HG03097 (cell line): ENCODE data around the gene KIRREL1.

Experiments
- ATAC-seq: cut with Tn5 transposase; IDR thresholded peaks from one replicate; pipeline ENCODE4 v1.9.1; 2021; ENCODE audit not compliant: unreplicated experiment, low FRiP score

Gene KIRREL1

DNA sequence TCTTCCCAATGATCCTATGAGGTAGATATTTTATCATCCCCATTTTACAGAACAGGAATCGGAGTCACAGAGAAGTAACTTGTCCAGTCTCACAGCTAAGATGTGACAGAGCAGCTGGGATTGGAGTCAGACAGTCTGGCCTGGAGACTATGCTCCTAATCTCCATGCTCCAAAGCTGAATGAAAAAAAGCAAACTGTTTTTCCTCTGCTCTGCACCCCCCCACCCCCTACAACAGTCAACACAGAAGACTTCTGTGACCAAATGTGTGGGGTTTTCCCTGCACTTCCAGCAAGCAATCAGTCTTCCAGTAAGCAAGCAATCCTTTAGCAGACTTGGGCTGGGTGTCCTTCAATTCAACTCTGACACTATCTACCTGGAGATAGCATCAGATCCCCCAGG is 33.2 kb downstream of the KIRREL1 start:
- ATAC-seq, result no peak

DNA sequence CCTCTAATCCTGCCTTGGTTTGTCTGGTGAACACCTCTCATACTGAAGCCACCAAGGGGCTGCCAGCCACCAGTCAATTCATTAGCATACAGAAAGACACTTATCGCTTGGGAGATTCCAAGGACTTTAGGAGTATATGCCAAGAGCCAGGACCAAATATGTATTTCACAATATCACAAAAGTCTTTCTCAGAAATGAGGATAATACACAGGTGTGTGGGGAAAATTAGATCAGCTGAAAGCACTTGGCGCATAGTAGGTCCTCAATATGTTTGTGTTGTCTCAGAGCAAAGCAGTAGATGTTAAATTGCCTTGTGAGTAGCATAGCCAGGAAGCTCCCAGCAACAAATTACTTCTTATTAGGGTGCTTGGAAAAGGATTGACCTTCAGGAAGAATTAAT is 34.1 kb downstream of the KIRREL1 start:
- no peak for ATAC-seq

DNA sequence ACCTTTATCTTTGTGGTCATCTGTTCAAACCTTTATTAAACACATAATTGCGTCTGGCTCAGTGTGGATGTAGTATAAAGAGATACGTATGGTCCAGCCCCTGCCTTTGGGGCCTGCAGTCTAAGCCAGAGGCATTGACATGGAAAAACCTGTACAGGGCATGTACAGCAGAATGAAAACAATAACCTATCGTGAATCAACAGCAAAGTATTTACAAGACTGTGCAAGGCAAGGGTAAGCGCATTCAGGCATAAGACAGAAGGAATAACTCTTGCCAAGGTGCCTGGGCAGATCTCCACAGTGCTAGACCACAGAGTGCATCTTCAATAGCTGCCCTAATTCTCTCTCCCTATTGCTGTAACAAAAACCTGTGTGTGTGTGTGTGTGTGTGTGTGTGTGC is 35.5 kb downstream of the KIRREL1 start:
- ATAC-seq, result no peak

DNA sequence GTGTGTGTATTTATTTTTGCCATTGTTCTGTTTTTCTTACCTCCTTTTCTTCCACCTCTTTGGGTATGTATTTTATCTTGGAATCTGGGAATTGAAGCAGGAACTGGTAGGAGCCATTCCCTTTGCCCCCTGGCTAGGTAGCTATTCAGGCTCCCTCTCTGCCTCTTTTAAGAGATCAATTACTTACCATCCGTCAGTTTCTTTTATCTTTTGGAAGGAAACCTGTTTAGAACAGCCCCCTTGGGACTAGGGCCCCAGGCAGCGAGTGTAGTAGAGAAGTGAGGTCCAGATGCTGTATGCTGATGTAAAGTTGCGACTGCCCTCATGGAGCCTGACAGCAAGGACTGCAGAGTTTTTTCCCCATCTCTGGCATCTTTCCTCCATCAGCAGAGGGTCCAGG is 41.6 kb downstream of the KIRREL1 start:
- no peak for ATAC-seq

DNA sequence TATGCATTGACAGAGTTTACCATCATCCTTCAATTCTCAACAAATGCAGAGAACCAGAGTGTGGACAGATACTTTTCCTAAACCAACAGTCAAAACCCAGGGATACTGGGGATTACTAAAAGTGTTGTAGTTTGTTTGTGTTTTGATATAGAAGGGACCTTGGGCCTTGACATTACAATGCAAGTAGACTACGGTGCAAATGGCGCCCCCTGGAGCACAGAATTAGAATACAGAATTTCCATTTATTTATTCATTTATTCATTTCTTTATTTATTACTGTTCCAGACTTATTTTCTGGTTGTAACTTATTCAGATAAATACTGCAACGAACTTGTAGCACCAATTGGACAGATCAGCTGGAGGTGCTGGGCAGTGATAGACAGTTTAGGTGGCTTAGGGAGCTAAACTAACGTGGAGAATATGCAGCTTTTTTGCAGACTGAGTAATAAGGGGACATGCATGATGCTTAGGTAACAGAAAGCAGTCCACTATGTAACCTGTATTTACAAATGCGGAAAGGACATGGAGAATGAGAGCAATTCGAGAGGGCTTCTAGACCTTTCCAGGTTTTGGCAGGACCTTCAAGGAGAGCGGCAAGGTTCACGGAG is 42.6 kb downstream of the KIRREL1 start:
- ATAC-seq, result no peak

DNA sequence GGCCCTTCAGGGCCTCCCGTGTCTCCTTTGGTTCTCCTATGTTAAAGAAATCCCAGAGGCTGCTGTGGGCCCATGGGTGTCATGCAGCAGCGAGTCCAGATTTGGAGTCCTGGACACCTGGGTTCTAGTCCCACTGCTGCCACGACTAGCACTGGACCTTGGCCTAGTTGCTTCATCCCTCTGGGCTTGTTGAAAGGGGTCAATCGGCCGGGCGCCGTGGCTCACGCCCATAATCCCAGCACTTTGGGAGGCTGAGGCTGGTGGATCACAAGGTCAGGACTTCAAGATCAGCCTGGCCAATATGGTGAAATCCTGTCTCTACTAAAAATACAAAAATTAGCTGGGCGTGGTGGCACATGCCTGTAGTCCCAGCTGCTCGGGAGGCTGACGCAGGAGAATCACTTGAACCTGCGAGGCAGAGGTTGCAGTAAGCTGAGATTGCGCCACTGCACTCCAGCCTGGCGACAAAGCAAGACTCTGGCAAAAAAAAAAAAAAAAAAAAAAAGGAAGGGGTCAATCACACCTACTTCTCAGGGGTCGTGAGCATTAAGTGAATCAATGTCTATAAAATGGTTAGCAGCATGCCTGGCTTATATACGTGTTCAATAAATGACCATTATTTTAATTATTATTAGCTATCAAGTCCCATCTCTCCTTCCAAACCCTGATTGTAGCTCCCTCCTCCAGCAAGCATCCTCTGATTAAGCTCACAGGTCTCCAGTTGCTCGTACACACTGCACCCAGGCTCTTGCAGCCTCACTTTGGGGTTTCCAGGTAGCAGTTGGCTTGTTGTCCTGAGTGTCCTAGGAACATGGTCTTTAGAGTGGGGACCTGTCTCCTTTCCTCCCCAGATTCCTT is 43.8 kb downstream of the KIRREL1 start:
- no peak for ATAC-seq

DNA sequence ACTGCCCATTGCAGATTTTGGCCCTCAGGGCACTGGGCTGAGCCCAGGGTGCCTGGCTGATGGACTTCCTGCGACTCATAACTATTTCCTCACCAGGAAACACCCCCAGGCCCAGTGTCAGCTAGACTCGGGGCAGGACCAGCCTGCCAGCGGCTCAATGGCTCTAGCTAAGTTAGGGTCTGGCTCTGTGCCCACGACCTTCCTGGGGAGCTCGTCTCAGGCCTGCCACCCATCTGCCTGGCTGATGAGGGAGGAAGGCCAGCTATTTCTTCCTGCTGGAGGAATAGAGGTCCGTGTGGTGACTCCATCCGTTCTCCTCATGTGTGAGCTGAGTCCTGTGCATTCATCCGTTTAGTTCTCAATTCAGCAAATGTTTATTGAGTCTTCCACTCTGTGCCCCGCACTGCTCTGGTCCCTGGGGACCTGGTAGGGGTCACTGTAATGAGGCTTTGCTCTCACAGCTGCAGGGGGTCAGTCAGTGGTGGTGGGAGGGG is 44.5 kb downstream of the KIRREL1 start:
- ATAC-seq, result no peak

DNA sequence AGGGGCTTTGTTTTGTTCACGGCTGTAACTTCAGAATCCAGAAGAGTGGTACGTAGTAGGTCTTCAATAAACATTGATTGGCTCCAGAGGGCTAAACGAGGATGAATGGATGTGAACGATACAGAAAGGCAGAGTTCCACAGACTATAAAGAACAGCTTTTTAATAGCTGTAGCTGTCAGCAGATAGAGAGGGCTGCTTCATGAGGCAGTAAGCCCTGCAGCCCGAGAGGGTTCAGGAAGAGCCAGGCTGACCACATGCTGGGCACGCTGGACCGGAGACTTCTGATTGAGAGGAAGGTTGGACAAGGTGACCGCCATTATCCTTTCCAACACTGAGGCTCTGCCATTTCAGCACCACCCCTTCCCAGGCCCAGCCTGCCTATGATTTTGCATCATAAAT is 45.3 kb downstream of the KIRREL1 start:
- ATAC-seq, result no peak

DNA sequence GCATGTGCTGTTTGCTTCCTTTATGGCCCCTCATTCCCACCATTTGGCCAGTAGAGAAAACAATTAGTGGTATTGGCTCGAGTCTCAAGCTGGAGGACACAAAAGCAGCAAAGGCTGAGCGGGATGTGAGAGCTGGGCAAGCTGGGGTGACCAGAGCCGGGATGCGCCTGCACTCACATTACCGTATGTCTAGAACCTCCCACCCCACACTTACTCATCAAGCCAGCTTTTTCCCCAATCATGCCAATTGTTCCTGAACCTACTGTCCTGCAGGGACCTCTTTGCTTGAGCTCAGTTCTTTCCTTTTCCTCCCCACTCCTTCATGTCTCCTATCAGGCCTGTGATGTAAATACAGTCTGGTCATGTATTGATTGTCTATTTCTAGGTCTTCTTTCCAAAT is 45.9 kb downstream of the KIRREL1 start:
- no peak for ATAC-seq

DNA sequence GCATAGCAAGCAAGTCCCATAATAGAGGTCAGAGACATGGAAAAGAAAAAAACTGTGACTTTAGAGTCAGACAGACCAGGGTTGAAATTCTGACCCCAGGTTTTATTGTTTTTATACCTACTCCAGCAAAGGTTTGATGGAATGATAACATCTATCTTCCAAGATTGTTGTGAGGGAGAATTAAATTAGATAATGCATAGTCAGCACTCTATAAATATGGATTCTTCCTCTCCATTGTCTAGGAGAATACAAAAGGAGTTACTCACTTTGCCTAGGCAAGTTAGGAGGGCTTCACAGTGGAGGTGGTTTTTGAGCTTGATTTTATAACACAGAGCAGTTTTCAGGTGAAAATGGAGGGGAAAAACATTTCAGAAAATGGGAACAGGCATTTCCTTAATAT is 46.9 kb downstream of the KIRREL1 start:
- ATAC-seq, result no peak

DNA sequence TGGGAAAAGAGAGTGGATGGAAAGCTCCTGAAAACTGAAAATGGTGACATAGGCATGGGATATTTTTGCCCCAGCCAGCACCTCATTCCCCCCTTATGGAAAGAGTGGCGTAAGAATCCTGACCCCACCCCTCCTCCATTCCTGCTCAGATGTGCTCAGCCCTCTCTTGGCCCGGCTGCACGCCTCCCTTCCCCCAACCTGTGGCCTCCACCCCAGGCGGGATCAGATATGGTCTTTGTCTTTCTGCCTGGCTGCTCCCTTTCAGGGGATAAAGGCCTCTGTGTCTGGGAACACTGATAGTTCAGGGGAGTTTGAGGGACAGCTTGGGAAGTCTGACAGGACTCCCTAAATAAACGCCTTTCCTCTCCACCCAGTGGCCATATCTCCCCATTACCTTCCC is 49.8 kb downstream of the KIRREL1 start:
- no peak for ATAC-seq

DNA sequence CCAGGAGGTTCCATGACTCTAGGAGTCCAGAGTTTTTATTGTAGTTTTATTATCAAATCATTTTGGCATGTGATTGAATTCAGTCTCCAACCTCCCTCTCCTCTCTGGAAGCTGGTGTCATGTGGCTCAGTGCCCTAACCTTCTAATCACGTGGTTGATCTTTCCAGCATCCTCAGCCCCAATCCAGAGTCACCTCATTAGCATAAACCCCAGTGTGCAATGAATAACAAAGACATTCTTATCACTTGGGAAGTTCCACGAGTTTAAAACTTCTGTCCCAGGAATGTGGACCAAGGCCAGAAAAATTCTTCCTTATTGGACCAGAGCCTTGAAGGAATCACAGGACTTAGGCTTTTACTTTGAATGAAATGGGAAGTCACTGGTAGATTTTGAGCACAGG is 52.2 kb downstream of the KIRREL1 start:
- no peak for ATAC-seq

DNA sequence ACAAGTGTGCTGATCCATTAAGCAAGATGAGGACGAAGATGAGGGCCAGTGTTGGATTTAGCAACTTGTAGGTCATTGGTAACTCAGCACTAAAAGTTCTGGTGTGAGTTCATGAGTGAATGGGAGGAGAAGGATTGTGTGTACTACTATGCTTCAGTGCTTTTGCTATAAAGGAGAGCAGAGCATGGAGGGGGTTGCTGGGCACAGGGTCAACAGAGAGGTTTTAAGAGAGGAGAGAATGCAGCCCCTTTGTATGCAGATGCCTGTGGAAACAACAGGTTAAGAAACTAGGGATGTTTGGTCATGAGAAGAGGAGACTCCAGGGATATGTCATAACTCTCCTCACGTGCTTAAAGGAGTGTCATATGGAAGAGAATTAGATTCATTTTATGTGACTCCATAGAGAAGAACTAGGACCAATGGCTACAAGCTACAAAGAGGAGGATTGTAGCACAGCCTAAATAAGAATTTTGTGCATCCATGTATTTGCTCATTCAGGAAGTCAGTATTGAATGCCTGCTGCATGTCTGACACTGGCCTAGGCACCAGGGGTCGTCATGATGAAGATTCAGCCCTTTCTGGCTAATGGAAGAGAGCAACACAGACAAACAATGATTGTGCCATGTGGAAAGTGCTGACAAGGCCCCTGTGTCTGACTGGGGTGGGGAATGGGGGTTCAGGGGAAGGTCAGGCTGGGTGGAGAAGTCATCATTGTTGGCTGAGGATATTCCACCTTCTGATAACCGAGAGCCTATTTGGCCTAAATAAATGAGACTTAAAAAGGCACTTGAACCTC is 53.5 kb downstream of the KIRREL1 start:
- no peak for ATAC-seq

DNA sequence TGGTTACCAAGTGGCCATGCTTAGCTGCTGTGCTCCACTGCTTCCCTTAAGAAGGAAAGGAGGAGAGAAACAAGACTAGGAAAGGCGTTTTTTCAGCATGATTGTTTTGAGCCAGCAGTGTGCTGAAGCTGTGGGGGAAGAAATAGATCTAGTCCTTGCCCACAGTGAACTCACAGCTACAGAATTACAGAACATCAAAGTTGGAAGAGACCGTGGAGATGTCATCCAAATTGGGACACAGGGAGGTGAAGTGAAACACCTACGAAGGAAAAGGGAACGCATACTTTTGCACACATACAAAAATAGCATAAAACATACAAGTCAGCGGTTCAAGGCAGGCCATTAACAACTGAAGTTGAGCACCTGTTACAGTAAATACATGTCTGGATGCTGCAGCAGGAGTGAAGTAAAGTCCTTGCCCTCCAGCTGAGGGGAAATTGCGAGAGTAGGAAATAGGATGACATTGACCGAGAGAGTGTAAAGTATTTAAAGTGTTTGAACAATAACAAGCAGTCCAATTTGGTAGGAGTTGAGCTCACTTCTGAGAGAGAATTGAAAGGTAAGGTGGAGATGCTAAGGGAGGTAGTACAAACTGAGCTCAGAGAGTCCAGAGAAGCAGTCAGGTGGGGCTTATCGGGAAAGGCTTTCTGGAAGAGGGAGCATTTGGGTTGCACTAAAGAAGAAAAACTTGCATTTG is 55.1 kb downstream of the KIRREL1 start:
- no peak for ATAC-seq

DNA sequence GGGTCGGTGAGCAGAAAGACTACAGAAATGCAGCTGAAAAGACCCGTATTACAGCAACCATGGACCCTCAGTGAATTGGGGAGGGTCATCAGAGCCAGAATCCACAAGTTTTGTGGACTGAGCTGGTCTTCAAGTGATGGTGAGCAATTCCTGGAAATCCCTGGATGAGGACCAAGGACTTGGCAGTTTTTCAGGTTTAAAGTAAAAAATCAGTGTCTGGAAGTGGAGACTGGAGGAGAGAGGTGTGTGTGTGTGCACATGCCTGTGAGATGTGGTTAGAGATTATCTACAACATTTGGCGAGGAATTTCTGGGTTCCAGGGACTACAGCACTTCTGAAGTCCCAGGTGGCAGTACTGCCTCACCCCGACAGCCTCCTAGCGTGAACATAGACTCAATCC is 56.4 kb downstream of the KIRREL1 start:
- ATAC-seq, result no peak

DNA sequence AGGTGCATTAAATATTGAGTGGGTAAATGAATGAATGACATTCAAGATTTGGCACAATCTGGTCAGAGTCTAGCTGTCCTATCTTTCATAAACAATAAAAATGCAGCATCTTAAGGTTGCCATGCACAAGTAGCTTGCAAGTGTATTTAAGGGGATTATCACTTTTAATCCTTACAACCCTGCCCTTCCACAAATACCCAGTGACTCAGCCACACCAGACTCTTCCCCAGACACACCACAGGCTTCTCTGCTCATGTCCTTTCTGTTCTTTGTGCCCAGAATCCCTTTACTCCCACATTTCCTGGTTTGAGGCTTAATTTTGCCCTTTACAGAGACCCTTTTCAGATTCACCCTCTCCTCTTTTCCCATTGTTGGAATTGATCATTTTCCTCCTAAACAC is 59.8 kb downstream of the KIRREL1 start:
- no peak for ATAC-seq

DNA sequence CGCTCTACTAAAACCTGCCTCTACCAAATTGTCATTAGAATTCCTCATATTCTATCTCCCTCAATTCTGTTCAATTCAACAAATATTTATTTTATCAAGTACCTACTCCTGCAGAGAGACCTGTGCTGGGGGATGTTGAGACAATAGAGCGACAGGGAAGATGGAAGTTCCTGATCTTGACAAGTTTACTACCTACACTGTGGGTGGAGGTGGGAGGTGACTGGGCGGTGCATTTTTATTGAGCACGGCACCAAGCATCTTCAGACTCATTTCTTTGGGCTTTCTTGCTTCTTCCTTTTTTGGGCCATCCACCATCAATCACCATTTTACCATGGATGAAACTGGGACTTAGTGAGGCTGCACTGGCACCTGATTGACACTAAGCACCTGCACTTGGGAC is 61.3 kb downstream of the KIRREL1 start:
- ATAC-seq, result no peak

DNA sequence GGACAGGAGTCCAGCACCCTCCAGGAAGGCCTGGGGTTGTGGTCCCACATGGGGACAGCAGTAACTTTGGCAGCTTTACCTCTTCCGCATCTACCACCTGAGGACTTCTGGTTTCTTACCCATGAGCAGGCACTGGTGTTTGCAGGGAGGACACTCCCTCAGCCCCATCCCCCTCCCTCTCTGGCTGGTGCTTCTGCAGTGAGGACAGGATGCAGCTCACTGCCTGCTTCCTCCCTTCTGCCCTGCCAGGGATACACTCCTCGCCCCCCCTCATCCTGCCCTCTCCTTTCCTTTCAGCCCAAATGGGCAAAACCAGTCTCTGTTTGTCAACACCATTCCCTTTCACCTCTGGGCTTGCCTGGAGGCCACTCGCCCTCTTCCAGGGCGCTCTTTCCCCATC is 62.4 kb downstream of the KIRREL1 start:
- ATAC-seq, result no peak

DNA sequence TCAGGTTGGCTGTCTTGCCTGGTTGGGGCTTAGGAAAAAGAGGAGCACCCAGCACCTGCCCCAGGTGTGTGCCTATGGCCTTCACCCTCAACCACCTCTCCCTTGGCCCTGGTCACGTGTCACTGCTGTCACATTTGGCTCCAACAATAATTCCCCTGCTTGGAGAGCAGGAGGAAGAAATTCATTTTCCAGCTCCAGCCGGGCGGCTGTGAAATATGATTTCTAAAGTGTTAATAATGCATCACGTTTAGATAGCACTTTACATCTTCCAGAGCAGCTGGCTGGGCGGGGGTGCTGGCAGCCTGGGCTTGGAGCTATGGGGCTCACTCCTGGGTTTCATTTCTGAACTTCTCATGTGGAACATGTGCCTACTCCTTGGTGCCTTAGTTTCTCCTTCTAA is 63.1 kb downstream of the KIRREL1 start:
- no peak for ATAC-seq

DNA sequence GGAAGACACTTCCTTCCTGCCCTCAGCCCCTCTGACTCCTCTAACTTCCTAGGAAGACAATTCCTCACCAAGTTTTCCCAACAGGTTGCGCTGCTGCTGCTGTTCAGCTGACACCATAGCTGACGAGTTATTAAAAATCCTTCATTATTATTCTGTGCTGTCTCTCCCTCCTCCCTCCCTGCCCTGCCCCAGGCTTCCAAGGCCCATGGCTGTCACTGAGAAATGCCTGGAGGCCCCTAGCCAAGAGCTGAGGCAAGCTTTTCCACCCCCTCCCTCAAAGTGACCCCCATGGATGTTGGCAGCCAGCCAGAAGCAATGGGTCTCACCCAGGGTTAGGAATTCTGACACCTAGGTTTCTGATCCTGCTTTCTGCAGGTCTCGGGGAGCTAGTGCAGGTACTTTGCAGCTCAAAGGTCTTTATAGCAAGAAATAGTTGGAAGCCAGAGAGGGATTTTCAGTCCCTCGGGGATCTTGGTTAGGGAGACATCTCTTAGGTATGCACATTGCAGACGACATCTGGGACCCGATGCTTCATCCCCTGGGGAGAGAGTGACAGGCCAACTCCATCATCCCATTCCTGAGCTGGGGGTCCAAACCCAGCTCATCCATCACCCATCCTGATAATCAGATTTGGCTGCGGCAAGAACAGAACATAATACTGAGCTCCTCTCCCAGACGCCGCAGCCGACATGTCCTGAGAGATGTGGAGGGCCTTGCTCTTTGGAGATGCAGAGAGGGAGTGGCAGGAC is 65.0 kb downstream of the KIRREL1 start:
- no peak for ATAC-seq
